HG03565 (cell line): ENCODE results near the gene PRPH.
"Not testable (repeated sequence)": the region's sequence is repeated elsewhere in the genome, so short reads cannot be mapped to it uniquely, and the experiment has no call there.

Source experiments
- ATAC-seq: cut with Tn5 transposase; IDR thresholded peaks from one replicate; pipeline ENCODE4 v1.9.1; 2021; ENCODE audit warnings: mild to moderate bottlenecking, moderate library complexity; ENCODE audit not compliant: unreplicated experiment

PRPH gene

DNA sequence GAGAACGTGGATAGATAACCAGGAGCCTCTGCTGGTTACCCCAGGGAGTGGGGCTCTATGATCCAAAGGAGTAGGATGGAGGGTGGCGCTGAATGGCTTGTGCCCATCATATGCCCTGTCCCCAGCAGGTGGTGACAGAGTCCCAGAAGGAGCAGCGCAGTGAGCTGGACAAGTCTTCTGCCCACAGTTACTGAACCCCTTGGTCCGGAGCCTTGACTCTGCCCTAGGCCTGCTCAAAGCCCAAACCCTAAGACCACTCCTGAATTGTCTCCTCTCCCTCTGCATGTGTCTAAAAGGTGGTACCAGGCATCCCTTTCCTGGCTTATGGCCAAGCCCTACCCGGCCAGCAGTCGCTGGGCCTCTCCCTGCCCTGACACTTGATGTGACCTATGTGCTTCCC lies 3.2 kb downstream of the PRPH start:
- ATAC-seq = no peak

DNA sequence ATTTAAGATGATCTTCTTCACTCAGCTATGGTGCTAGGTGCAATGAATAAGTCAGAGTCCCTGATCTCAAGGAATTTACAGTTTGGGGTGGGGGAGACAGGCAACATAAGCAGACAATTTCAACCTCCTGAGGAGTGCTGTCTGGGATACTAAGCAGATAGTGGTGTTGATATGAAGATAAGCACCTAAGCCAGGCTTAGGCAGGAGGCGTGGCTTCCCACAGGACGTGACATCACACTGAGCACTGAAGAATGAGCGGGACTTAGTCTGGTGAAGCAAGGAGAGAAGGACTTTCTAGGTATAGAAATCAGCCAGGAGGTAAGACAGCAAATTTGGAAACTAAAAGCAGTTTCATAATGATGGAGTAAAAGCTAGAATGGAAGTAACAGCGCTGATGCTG lies 6.8 kb downstream of the PRPH start:
- no peak for ATAC-seq

DNA sequence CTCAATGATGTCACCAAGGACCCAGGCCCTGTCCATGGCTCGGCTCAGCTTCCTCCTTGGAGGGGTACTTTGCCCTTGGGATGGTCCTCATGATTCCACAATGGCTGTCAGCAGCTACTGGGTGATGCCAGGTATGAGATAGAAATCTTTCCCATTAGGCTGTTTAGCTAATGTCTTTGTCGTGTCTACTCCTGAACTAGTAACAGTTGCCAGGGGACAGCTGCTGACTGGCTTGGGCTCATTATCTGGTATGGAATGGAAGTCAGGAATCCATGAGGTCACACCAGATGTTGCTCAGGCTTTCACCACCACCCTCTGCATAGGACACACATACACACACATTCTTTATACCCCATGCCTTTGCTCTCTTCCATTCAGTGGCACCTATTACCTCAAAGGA lies 9.2 kb downstream of the PRPH start:
- no peak for ATAC-seq

DNA sequence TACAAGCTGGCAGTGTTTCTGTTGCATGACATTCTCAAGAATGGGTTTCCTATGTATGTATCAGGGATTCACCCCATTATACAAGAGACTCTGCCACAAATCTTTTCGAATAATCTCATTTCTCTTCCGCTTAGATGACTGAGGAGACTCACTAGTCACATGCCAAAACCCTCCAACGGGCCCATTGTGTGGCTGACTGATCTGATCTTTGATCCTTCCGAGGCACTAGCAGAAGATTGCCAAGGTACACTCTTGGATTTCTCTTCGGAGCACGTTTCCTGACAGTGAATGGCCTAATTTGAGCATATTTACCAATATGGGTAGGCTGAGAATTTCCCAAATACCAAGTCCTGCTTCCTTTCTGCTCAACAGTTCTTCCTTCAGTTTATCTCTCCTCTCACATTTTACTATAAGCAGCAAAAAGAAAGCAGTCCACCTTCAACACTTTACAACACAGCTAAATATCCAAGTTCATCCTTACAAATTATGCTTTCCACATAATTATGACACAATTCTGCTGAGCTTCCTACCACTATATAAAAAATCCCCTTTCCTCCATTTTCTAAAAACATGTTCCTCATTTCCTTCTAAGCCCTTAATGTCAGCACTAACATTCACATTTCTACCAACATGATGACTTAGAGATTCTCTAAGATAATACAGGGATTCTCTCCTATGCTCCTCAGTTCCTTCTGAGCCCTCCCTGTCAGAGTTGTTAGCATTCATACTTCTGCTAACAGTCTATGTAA lies 11.0 kb downstream of the PRPH start:
- no peak for ATAC-seq

DNA sequence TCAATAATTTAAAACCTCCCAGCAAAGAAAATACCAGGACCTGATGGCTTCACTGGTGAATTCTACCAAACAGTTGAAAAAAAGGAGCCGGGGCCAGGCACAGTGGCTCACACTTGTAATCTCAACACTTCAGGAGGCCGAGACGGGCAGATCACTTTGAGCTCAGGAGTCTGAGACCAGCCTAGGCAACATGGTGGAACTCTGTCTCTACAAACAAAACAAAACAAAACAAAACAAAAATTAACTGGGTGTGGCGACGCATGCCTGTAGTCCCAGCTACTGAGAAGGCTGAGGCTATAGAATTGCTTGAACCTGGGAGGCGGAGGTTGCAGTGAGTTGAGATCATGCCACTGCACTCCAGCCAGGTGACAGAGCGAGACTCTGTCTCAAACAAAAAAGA lies 14.4 kb downstream of the PRPH start:
- no peak for ATAC-seq

DNA sequence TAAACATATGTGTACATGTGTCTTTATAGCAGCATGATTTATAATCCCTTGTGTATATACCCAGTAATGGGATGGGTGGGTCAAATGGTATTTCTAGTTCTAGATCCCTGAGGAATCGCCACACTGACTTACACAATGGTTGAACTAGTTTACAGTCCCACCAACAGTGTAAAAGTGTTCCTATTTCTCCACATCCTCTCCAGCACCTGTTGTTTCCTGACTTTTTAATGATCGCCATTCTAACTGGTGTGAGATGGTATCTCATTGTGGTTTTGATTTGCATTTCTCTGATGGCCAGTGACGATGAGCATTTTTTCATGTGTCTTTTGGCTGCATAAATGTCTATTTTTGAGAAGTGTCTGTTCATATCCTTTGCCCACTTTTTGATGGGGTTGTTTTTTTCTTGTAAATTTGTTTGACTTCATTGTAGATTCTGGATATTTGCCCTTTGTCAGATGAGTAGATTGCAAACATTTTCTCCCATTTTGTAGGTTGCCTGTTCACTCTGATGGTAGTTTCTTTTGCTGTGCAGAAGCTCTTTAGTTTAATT lies 15.6 kb downstream of the PRPH start:
- ATAC-seq = not testable (repeated sequence)

DNA sequence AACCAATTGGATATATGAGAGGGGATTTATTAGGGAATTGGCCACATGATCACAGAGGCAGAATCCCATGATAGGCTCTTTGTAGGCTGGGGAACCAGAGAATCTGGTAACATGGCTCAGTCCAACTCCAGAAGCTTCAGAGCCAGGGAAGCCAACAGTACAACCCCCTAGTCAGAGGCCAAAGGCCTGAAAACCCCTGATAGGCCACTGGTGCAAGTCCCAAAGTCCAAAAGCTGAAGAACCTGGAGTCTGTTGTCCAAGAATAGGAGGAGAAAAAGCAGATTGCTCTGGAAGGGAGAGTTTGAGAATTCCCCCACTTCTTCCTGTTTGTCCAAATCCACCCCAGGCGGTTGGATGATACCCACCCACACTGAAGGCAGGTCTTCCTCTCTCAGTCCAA lies 19.9 kb downstream of the PRPH start:
- no peak for ATAC-seq

DNA sequence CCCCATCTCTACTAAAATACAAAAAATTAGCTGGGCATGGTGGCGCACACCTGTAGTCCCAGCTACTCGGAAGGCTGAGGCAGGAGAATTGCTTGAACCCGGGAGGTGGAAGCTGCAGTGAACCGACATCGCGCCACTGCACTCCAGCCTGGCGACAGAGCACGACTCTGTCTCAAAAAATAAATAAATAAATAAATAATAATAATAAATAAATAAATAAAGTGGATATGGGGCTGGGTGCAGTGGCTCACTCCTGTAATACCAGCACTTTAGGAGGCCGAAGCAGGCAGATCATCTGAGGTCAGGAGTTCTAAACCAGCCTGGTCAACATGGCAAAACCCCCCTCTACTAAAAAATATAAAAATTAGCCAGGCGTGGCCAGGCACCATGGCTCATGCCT lies 22.2 kb downstream of the PRPH start:
- ATAC-seq = not testable (repeated sequence)

DNA sequence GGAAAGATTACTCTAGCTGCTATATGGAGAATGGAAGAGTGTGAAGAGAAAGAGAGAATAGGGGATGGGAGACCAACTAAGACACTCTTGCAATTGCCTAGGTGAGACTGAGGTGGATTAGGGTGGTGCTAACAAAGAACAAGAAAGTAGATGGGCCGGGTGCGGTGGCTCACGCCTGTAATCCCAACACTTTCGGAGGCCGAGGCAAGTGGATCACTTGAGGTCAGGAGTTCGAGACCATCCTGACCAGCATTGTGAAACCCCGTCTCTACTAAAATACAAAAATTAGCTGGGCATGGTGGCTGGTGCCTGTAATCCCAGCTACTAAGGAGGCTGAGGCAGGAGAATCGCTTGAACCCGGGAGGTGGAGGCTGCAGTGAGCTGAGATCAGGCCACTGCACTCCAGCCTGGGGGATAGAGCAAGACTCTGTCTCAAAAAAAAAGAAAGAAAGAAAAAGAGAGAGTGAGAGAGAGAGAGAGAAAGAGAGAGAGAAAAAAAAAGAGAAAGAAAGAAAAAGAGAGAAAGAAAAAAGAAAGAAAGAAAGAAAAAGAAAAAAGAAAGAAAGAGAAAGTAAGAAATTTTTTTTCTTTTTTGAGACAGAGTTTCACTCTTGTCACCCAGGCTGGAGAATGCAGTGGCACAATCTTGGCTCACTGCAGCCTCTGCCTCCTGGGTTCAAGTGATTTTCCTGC lies 25.6 kb downstream of the PRPH start:
- not testable (repeated sequence) for ATAC-seq

DNA sequence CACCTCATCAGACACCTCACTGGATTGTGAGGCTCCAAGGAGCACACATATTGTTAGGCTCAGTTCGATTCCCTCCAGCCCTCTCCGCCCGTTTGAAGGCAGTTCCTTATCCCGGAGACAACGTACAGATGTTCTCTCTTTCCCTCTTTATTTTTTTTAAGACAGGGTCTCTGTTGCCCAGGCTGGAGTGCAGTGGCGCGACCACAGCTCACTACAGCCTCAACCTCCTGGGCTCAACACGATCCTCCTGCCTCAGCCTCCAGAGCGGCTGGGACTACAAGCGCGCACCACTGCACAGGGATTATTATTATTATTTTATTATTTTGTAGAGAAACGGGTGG lies 27.4 kb downstream of the PRPH start:
- no peak for ATAC-seq

DNA sequence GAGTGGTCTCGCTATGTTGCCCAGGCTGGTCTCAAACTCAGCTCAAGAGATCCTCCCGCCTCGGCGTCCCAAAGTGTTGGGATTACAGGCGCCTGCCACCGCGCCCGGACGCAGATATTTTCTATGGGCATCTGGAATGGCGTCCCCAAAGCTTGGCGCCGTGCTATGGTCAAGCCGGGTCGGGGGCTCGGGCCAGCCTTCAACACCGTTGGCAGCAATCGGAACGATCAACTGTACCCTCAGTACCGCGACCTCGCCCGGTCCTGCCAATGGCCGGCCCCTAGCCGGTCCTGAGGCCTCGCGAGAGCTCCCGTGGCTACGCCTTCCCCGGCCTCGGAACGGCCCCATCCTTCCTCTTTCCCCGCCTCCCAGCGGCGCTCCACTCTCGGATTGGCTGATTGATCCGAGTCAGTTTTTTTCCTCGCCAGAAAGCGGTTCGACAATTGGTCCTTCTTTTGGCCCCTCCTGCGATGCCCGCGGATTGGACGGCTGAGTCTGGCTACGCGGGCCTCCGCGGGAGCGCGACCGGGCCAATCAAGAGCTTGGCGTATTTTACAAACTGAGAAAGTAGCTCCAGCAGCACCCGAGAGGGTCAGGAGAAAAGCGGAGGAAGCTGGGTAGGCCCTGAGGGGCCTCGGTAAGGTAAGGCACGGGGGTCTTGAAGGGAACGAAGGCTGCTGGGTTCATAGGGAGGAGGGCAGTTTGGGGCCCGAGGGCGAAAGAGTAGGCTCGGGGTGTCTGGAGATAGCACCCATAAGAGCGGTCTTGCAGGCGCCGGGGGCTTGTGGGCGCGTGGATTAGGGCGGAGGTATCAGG lies 28.0 kb downstream of the PRPH start, which contains the start of gene TROAP:
TSS of gene TROAP (plus strand) at position 548 of the 816 bp plus-strand sequence. CDS start 354 bp downstream, outside the sequence.
- ATAC-seq = peak; percentile 93

DNA sequence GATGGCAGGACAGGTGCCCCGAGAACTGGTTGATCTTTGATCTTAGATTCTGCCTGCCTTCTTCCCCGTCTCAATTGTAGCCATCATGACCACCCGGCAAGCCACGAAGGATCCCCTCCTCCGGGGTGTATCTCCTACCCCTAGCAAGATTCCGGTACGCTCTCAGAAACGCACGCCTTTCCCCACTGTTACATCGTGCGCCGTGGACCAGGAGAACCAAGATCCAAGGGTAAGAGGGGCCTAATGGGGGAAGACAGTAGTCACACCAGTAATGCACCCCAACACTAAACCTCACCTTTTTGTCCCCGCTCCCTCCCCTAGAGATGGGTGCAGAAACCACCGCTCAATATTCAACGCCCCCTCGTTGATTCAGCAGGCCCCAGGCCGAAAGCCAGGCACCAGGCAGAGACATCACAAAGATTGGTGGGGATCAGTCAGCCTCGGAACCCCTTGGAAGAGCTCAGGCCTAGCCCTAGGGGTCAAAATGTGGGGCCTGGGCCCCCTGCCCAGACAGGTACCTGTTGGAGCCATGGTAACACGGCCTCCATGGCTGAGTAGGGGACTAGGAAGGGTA lies 28.7 kb downstream of the PRPH start:
- no peak for ATAC-seq

DNA sequence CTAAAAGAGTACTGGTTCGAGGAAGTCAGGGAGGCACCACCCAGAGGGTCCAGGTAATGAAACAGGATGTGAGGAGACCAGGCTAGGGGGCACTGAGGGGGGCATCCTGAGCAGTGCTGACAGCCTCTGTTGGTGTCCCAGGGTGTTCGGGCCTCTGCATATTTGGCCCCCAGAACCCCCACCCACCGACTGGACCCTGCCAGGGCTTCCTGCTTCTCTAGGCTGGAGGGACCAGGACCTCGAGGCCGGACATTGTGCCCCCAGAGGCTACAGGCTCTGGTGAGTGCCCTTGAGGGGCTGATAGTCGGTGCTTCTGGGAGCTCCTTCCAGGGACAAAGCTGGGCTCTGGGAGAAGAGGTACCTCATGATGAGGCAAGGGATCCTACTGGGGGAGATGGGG lies 30.7 kb downstream of the PRPH start:
- no peak for ATAC-seq

DNA sequence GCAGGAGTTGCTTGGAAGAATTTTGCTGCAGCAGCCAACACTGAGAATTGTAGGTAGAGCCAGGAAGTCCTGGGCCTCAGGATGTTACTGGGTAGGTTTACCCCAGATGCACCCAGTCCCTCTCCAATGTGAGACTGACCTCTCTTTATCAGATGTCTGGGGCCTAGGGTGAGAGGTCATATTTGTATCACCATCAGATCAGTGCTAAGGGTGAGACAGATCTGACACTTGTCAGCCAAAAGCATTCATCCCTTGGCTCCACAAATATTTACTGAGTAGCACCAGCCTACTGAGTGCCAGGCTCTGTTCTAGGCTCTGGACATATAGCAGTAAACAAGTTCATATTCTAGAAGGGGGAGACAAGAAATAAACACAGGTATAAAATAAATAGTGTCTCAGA lies 32.4 kb downstream of the PRPH start:
- ATAC-seq = no peak

DNA sequence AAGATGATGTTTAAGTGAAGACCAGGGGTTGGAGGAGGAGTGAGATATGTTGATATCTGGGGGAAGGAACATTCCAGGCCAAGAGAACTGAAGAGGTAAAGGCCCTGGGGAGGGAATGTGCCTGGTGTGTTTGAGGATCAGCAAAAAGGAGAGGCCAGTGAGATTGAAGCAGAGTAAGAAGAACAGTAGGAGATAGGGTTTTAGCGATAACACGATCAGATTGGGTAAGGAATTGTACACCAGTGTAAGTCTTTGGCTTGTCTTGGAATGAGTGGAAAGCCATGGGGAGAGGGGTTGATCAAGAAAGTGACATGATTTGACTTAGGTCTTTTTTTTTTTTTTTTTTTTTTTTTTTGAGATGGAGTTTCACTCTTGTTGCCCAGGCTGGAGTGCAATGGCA lies 32.9 kb downstream of the PRPH start:
- ATAC-seq = no peak

DNA sequence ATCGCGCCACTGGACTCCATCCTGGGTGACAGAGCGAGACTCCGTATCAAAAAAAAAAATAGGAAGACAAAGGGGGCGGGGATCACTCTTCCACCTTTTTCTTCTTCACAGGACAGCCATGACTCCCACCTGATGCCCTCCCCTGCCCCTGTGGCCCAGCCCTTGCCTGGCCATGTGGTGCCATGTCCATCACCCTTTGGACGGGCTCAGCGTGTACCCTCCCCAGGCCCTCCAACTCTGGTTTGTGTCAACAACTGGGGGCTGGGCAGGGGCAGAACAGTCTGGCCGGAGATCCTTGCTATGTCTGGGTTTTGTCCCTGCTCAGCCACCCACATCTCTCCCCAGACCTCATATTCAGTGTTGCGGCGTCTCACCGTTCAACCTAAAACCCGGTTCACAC lies 33.9 kb downstream of the PRPH start:
- ATAC-seq = no peak

DNA sequence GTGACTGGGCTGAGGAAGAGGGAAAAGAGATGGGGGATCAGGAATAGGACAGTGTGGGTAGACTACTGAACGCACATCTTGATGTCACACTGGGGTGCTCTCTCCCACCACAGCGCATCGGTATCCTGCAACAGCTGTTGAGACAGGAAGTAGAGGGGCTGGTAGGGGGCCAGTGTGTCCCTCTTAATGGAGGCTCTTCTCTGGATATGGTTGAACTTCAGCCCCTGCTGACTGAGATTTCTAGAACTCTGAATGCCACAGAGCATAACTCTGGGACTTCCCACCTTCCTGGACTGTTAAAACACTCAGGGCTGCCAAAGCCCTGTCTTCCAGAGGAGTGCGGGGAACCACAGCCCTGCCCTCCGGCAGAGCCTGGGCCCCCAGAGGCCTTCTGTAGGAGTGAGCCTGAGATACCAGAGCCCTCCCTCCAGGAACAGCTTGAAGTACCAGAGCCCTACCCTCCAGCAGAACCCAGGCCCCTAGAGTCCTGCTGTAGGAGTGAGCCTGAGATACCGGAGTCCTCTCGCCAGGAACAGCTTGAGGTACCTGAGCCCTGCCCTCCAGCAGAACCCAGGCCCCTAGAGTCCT lies 35.2 kb downstream of the PRPH start:
- ATAC-seq = no peak

DNA sequence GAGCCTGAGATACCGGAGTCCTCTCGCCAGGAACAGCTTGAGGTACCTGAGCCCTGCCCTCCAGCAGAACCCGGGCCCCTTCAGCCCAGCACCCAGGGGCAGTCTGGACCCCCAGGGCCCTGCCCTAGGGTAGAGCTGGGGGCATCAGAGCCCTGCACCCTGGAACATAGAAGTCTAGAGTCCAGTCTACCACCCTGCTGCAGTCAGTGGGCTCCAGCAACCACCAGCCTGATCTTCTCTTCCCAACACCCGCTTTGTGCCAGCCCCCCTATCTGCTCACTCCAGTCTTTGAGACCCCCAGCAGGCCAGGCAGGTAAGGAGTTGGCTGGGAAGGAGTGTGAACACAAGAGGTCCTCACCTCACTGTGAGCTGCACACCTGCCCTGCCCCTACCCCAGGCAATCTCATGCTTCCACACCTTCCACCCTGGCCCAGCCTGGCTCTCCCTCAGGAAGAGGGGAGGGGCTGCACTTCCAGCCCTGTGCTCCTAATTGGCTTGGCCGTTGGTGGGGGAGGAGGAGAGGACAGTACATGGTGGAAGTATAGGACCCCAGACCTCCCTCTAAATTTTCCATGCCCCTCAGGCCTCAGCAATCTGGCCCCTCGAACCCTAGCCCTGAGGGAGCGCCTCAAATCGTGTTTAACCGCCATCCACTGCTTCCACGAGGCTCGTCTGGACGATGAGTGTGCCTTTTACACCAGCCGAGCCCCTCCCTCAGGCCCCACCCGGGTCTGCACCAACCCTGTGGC lies 35.9 kb downstream of the PRPH start:
- no peak for ATAC-seq

DNA sequence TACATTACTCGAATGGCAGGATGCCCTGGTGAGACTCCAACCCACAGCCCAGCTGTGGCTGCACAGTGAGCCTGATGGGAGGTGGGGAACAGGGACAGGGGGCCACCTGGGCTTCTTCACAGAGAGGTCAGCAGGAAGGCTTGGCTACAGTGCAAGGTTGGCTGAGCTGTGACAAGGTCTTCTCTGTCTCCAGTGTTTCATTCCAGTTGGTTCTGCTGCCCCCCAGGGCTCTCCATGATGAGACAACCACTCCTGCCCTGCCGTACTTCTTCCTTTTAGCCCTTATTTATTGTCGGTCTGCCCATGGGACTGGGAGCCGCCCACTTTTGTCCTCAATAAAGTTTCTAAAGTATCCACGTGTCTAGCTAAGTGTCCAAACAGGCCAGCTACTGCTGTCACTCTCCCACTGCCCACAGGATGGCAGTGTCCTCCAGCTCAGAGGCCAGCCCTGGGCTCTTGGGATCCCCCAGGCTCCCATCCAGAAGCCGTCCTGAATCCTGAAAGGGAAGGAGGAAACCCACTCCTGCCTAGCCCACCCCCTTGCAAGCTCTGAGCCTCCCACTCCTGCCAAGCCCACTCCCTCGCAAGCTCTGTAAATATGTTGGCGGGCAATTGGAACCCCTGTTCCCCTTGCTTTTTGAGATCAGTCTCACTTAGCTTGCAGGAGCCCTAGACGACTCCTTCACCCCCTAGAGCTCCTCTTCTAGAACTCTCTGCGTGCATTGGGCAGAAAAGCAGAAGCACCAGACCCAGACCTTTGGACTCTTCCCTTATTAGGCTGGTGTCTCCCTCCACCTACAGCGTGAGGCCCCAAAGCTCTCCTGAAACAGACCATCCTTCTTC lies 36.7 kb downstream of the PRPH start:
- no peak for ATAC-seq
